Measurements from ENCODE around the gene GRM2.

Gene GRM2

Small RNA genes lying within 50 kb of the gene (small RNA-seq; reads per million reads assigned to genes)
- 16.1 reads per million, percentile 93 among the genes with 10 or more reads in this experiment for gene RNA5SP132

Data from skeletal muscle satellite cell (primary cell).